SH-SY5Y (cell line): Measurements from ENCODE around the gene PCDH20.

Experiments
- GATA2 ChIP-seq: IDR thresholded peaks from 2 replicates; pipeline ENCODE4 v1.6.1; 2011; ENCODE audit warnings: mild to moderate bottlenecking, low read depth, low read length
- GATA3 ChIP-seq: IDR thresholded peaks from 2 replicates; pipeline ENCODE4 v1.6.1; 2011; ENCODE audit warnings: low read depth, mild to moderate bottlenecking, low read length, moderate library complexity

- TF ChIP-seq GATA2 = no peak
- TF ChIP-seq GATA3 = no peak
Observed at GRCh38 chr13:61453121-61453520, 37.5 kb upstream of the PCDH20 start.
